ENCODE results near the gene RNF215.

Gene RNF215

DNA sequence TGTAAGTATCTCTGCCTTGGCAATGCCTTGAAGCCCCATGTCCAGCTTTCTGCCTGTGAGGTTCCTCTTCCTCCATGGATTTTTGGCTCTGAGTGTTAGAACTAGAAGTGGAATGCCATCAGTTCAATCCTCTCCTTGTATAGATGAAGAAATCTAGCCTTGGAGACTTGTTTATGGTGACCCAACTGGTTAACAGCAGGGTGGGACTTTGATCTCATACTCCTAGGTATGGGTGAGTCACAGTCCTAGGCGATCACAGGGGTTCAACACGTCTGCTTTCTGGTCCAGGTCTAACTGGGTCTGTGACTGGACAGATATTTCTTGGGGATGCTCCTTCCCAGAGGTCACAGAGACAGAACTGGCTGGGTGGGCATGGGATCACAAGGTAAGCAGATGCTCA, 29.2 kb upstream of the RNF215 start:
- H3K27ac ChIP-seq, result peak overlapping the region; percentile 11
- peaks cover 75% of the 10 kb centered on the region for H3K36me3 ChIP-seq (replicated peaks)
- H3K4me3 ChIP-seq (ENCODE audit: low read depth, low read length), result no peak overlapping the region
- no peak for TF ChIP-seq CTCF (IDR thresholded peaks at IDR 0.05; ENCODE audit: low read depth, low read length, missing control alignments)
- peak; percentile 25 for DNase-seq
- in situ Hi-C loops (cut with HindIII; ENCODE audit: low pct_ligation_motif_present, low sequenced_read_pairs), result no loop called here
- no peaks in the 10 kb centered on the region for H3K27me3 ChIP-seq (replicated peaks)

- no peak for TF ChIP-seq CTCF (IDR thresholded peaks at IDR 0.05; ENCODE audit: low read depth, low read length, missing control alignments)
- Histone ChIP-seq H3K36me3 (replicated peaks) (peaks cover 85% of the 10 kb centered on the region), H3K27ac (no peak overlapping the region), H3K4me3 (ENCODE audit: low read depth, low read length) (no peak overlapping the region), H3K27me3 (replicated peaks) (no peaks in the 10 kb centered on the region)
- in situ Hi-C loops (cut with HindIII; ENCODE audit: low pct_ligation_motif_present, low sequenced_read_pairs), result no loop called here
- no peak for DNase-seq
These were observed 27.4 kb upstream of the RNF215 start for GRCh38 chr22:30414525-30415047.

DNA sequence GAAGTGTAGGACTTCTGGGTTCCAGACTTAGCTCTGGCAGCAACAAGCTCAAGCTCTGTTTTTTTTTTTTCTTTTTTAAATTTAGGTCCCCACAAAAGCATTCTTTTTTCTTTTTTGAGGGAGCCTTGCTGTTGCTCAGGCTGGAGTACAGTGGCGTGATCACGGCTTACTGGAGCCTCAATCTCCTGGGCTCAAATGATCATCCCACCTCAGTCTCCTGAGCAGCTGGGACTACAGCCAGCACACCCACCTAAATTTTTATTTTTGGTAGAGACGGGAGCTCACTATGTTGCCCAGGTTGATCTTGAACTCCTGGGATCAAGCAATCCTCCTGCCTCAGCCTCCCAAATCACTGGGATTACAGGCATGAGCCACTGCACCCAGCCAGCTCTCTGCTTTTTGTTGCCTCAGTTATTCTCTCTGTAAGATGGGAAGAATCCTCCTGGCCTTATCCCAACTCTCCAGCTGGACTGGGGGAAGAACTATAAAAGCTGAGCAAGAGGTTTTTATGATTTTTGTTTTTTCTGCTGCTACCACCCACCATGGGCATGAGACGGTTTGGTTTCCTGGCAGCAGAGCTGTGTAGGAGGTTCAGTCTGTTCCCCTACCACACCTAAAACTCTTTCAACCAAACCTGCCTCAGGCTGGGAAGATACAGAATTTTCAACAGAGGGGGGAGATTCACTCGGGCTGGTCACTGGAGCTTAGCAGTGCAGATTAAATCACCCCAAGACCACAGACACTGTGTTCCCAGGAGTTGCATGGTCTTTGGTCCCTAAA, 26.7 kb upstream of the RNF215 start:
- no peak for DNase-seq
- in situ Hi-C loops (cut with HindIII; ENCODE audit: low pct_ligation_motif_present, low sequenced_read_pairs), result no loop called here
- no peaks in the 10 kb centered on the region for H3K27me3 ChIP-seq (replicated peaks)
- H3K27ac ChIP-seq, result no peak overlapping the region
- TF ChIP-seq CTCF (IDR thresholded peaks at IDR 0.05; ENCODE audit: low read depth, low read length, missing control alignments), result no peak
- H3K36me3 ChIP-seq (replicated peaks), result peaks cover 87% of the 10 kb centered on the region
- no peak overlapping the region for H3K4me3 ChIP-seq (ENCODE audit: low read depth, low read length)

GRCh38 chr22:30413001-30413400, 25.8 kb upstream of the RNF215 start:
- peaks cover 83% of the 10 kb centered on the region for H3K36me3 ChIP-seq (replicated peaks)
- DNase-seq, result no peak
- TF ChIP-seq CTCF (IDR thresholded peaks at IDR 0.05; ENCODE audit: low read depth, low read length, missing control alignments), result no peak
- H3K27ac ChIP-seq, result no peak overlapping the region
- H3K27me3 ChIP-seq (replicated peaks), result no peaks in the 10 kb centered on the region
- no peak overlapping the region for H3K4me3 ChIP-seq (ENCODE audit: low read depth, low read length)
- in situ Hi-C loops (cut with HindIII; ENCODE audit: low pct_ligation_motif_present, low sequenced_read_pairs), result no loop called here

DNA sequence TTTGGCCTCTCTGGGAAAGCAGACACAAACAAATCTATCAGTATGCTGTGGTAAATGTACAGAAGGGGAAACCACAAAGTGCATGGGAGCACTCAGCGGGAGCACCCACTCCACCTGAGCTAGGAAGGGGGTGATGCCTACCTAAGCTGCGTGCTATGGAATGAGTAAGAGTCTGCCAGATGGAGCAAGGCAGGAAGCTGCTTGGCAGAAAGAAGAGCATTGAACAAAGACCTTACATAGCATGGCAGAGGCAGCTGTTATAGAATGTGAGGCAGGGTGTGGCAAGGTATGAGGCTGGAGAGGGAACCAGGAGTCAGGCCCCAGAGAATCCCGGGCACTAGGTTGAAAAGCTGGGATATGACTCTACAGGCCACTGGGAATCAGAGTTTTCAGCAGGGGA, 24.6 kb upstream of the RNF215 start:
- Histone ChIP-seq H3K36me3 (replicated peaks) (peaks cover 88% of the 10 kb centered on the region), H3K27me3 (replicated peaks) (no peaks in the 10 kb centered on the region), H3K27ac (no peak overlapping the region), H3K4me3 (ENCODE audit: low read depth, low read length) (no peak overlapping the region)
- DNase-seq, result no peak
- in situ Hi-C loops (cut with HindIII; ENCODE audit: low pct_ligation_motif_present, low sequenced_read_pairs), result no loop called here
- no peak for TF ChIP-seq CTCF (IDR thresholded peaks at IDR 0.05; ENCODE audit: low read depth, low read length, missing control alignments)

All from brain microvascular endothelial cell (primary cell).